Urinary bladder (tissue), 4 donors: ENCODE results near the gene SLC16A5. TPM values are rescaled to one million over a fixed set of nuclear protein-coding genes. Genes with fewer than 3 reads are reported as not detected.

ENCODE experiments used
- DNase-seq: peaks from one replicate; pipeline ENCODE4 v3.0.0-alpha.2; 2015; ENCODE audit errors: extremely low spot score
- H3K27ac ChIP-seq: one replicate; pipeline ENCODE4 v1.5.1; 2013; ENCODE audit warnings: low read depth, mild to moderate bottlenecking, moderate library complexity
- H3K36me3 ChIP-seq: one replicate; pipeline ENCODE4 v1.6.1; 2013; ENCODE audit warnings: mild to moderate bottlenecking, moderate library complexity; ENCODE audit not compliant: insufficient read depth
- H3K4me1 ChIP-seq: one replicate; pipeline ENCODE4 v1.6.1; 2013; ENCODE audit warnings: mild to moderate bottlenecking, moderate library complexity; ENCODE audit not compliant: insufficient read depth
- H3K4me3 ChIP-seq: one replicate; pipeline ENCODE4 v1.5.1; 2013; ENCODE audit warnings: low read depth, low read length
- WGBS: extraction: QIAGEN DNeasy Blood & Tissue Kit; methylation state at CpG from one replicate; pipeline ENCODE4 v1.1.7; 2013; 5-methylcytosine and 5-hydroxymethylcytosine counted together
- polyA plus RNA-seq: library from polyadenylated mRNA; stranded (reverse); fragments of 200-250 nt; gene quantifications from one replicate; pipeline ENCODE4 v1.2.3, GENCODE V29; 2013
- total RNA-seq: library from RNA; depleted of rRNA; stranded (reverse); fragments of >200 nt; gene quantifications from one replicate; pipeline ENCODE4 v1.2.3, GENCODE V29; 2014
- donor health status: healthy with polysubstance abuse.
- donor health status: healthy.

The SLC16A5 gene
- total and polyA plus RNA-seq, 2 donors = 13.2 to 17.6 TPM

GRCh38 chr17:75086496-75087181 lies 1.1 kb upstream of the SLC16A5 start:
- no peak for DNase-seq
- no peak overlapping the region for H3K27ac ChIP-seq
- H3K36me3 ChIP-seq = no peaks in the 10 kb centered on the region
- no peak overlapping the region for H3K4me3 ChIP-seq
- WGBS = 75% methylated on average over 15 of the region's 15 CpGs
- no peaks in the 10 kb centered on the region for H3K4me1 ChIP-seq

GRCh38 chr17:75087182-75087557 lies 584 bp upstream of the SLC16A5 start:
- 62% methylated on average over 12 of the region's 12 CpGs for WGBS
- Histone ChIP-seq H3K36me3 (no peaks in the 10 kb centered on the region), H3K27ac (peak overlapping the region; percentile 91)

GRCh38 chr17:75088465-75089417 lies 987 bp downstream of the SLC16A5 start:
- Histone ChIP-seq H3K27ac (peak overlapping the region; percentile 91), H3K36me3 (no peaks in the 10 kb centered on the region), H3K4me3 (peak overlapping the region; percentile 49), H3K4me1 (no peaks in the 10 kb centered on the region)
- 69% methylated on average over 11 of the region's 11 CpGs for WGBS
- no peak for DNase-seq

More at GRCh38 chr17:75087182-75087557, 584 bp upstream of the SLC16A5 start:
- DNase-seq = no peak
- H3K4me1 ChIP-seq = no peaks in the 10 kb centered on the region
- peak overlapping the region; percentile 49 for H3K4me3 ChIP-seq

GRCh38 chr17:75090871-75091854 lies 3.4 kb downstream of the SLC16A5 start:
- Histone ChIP-seq H3K4me3 (no peak overlapping the region), H3K27ac (peak overlapping the region; percentile 73), H3K36me3 (no peaks in the 10 kb centered on the region), H3K4me1 (peaks cover 2% of the 10 kb centered on the region)
- no peak for DNase-seq
- 48% methylated on average over 19 of the region's 19 CpGs for WGBS

- DNase-seq = no peak
- Histone ChIP-seq H3K4me3 (no peak overlapping the region), H3K27ac (peak overlapping the region; percentile 73), H3K4me1 (peaks cover 2% of the 10 kb centered on the region), H3K36me3 (no peaks in the 10 kb centered on the region)
- 81% methylated on average over 10 of the region's 10 CpGs for WGBS
Measured at GRCh38 chr17:75091855-75092327, 4.1 kb downstream of the SLC16A5 start.

GRCh38 chr17:75093548-75094158 lies 5.9 kb downstream of the SLC16A5 start:
- Histone ChIP-seq H3K36me3 (no peaks in the 10 kb centered on the region), H3K4me3 (no peak overlapping the region), H3K4me1 (peaks cover 2% of the 10 kb centered on the region), H3K27ac (peak overlapping the region; percentile 89)
- 86% methylated on average over 18 of the region's 18 CpGs for WGBS
- no peak for DNase-seq

- WGBS = 75% methylated on average over 16 of the region's 16 CpGs
- H3K4me1 ChIP-seq = peaks cover 2% of the 10 kb centered on the region
- H3K27ac ChIP-seq = peak overlapping the region; percentile 56
- no peak overlapping the region for H3K4me3 ChIP-seq
- H3K36me3 ChIP-seq = no peaks in the 10 kb centered on the region
- no peak for DNase-seq
Measured at GRCh38 chr17:75094871-75095399, 7.2 kb downstream of the SLC16A5 start.

- H3K27ac ChIP-seq = no peak overlapping the region
- peak; percentile 78 for DNase-seq
- WGBS = 62% methylated on average over 14 of the region's 14 CpGs
Measured at GRCh38 chr17:75096082-75096625, 8.4 kb downstream of the SLC16A5 start.

GRCh38 chr17:75097865-75098264 lies 10.1 kb downstream of the SLC16A5 start:
- DNase-seq = no peak
- no peak overlapping the region for H3K4me3 ChIP-seq
- H3K36me3 ChIP-seq = peaks cover 2% of the 10 kb centered on the region
- peaks cover 2% of the 10 kb centered on the region for H3K4me1 ChIP-seq
- H3K27ac ChIP-seq = no peak overlapping the region
- WGBS = 97% methylated on average over 7 of the region's 7 CpGs

More at GRCh38 chr17:75096082-75096625, 8.4 kb downstream of the SLC16A5 start:
- peaks cover 2% of the 10 kb centered on the region for H3K4me1 ChIP-seq
- H3K4me3 ChIP-seq = no peak overlapping the region
- H3K36me3 ChIP-seq = no peaks in the 10 kb centered on the region

- H3K27ac ChIP-seq = no peak overlapping the region
- H3K36me3 ChIP-seq = peaks cover 2% of the 10 kb centered on the region
- H3K4me3 ChIP-seq = no peak overlapping the region
- H3K4me1 ChIP-seq = peaks cover 2% of the 10 kb centered on the region
- DNase-seq = no peak
- WGBS = 95% methylated on average over 7 of the region's 7 CpGs
Measured at GRCh38 chr17:75098861-75099260, 11.1 kb downstream of the SLC16A5 start.

- WGBS = 96% methylated on average over 31 of the region's 31 CpGs
- H3K4me1 ChIP-seq = no peaks in the 10 kb centered on the region
- H3K4me3 ChIP-seq = no peak overlapping the region
- no peak for DNase-seq
- H3K36me3 ChIP-seq = peaks cover 2% of the 10 kb centered on the region
- H3K27ac ChIP-seq = no peak overlapping the region
Measured at GRCh38 chr17:75099881-75100595, 12.3 kb downstream of the SLC16A5 start.

- DNase-seq = no peak
- WGBS = 70% methylated on average over 12 of the region's 12 CpGs
- H3K4me1 ChIP-seq = no peaks in the 10 kb centered on the region
- no peak overlapping the region for H3K27ac ChIP-seq
- no peak overlapping the region for H3K4me3 ChIP-seq
- H3K36me3 ChIP-seq = peaks cover 2% of the 10 kb centered on the region
Measured at GRCh38 chr17:75102385-75102821, 14.6 kb downstream of the SLC16A5 start.
